Measurements from ENCODE around the gene DSTN.
A peak's percentile ranks its signal among the peaks of the same experiment; 100 is the strongest.

The DSTN gene

DNA sequence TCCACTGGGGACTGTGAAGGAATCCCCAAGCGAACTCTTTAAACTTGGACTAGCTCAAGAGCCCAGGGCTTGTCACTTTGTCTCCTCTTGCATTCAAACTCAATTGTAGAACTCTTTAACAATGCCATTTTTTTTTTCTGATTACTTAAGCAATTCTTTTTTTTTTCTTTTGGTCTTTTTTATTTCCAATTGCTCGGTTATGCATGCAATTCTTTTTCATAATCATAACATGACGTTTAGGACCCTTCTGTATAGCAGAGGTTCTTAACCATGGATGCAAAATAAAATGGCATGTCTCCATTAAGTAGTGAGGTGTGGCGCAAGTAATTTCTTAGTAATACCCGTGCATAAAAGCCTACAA is 38.2 kb upstream of the DSTN start:
- peak overlapping the region; percentile 46 for H3K27ac ChIP-seq (ENCODE audit: low read depth, low read length)
- no peaks in the 10 kb centered on the region for H3K9me3 ChIP-seq (ENCODE audit: control insufficient read depth in 5 of 5, low read length in 5 of 5)
- no peaks in the 10 kb centered on the region for H3K27me3 ChIP-seq (ENCODE audit: control insufficient read depth in 5 of 5, insufficient read depth in 4 of 5, low read length in 5 of 5)
- peaks cover 0 to 16% (median 15%) of the 10 kb centered on the region in 5 donors for H3K4me1 ChIP-seq (ENCODE audit: control insufficient read depth in 5 of 5, insufficient read depth in 5 of 5, low read length in 5 of 5)
- H3K36me3 ChIP-seq (ENCODE audit: control insufficient read depth in 5 of 5, insufficient read depth in 5 of 5, low read length in 5 of 5): no peaks in the 10 kb centered on the region
- peak overlapping the region; percentile 66 to 75 (median 71) for H3K4me3 ChIP-seq (ENCODE audit: low read depth in 1 of 5, low read length in 5 of 5)
- H3K9ac ChIP-seq (ENCODE audit: low read length in 5 of 5): peak overlapping the region; percentile 35 to 67 (median 59)

DNA sequence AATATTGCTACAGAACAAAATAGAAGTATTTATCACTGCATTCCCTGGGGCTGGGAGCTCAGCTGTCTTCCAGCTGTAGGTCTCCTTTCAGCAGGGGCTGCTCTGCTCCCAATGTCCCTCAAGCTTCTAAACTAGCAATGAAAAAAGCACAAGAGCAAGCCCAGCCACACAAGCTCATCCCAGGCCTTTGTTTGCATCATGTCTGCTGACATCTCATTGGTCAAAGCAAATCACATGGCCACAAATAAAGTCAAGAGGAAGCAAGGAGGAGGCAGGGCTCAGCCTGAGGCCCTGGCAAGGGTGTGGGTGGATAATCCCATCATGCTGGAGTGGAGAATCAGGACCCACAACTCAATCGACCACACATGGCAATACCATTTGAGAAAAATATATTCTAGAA is 36.5 kb upstream of the DSTN start:
- H3K36me3 ChIP-seq (ENCODE audit: control insufficient read depth in 5 of 5, insufficient read depth in 5 of 5, low read length in 5 of 5): no peaks in the 10 kb centered on the region
- no peak overlapping the region for H3K4me3 ChIP-seq (ENCODE audit: low read depth in 1 of 5, low read length in 5 of 5)
- no peaks in the 10 kb centered on the region for H3K27me3 ChIP-seq (ENCODE audit: control insufficient read depth in 5 of 5, insufficient read depth in 4 of 5, low read length in 5 of 5)
- H3K9me3 ChIP-seq (ENCODE audit: control insufficient read depth in 5 of 5, low read length in 5 of 5): no peaks in the 10 kb centered on the region
- no peak overlapping the region for H3K9ac ChIP-seq (ENCODE audit: low read length in 5 of 5)
- H3K27ac ChIP-seq (ENCODE audit: low read depth, low read length): no peak overlapping the region
- peaks cover 0 to 19% (median 15%) of the 10 kb centered on the region in 5 donors for H3K4me1 ChIP-seq (ENCODE audit: control insufficient read depth in 5 of 5, insufficient read depth in 5 of 5, low read length in 5 of 5)

DNA sequence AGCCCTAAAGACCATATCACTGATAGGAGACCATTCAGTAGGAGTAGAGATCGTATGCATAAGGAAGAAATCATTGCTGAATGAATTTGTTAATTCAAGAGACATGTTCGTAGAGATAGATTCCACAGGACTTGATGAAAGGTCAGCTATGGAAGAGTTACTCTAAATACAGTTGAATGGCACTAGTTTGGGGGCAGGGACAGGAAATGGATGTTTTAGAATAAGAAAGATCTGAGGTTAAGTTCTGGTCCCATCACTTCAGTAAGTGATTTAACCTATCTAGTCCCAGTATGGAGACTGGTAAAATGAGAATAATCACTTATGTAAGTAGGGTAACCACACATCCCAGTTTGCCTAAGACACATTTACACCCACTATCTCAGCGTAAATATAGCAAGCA is 35.8 kb upstream of the DSTN start:
- Histone ChIP-seq H3K27ac (ENCODE audit: low read depth, low read length) (no peak overlapping the region), H3K4me1 (ENCODE audit: control insufficient read depth in 5 of 5, insufficient read depth in 5 of 5, low read length in 5 of 5) (peaks cover 0 to 19% (median 16%) of the 10 kb centered on the region in 5 donors), H3K9ac (ENCODE audit: low read length in 5 of 5) (no peak overlapping the region), H3K4me3 (ENCODE audit: low read depth in 1 of 5, low read length in 5 of 5) (no peak overlapping the region), H3K27me3 (ENCODE audit: control insufficient read depth in 5 of 5, insufficient read depth in 4 of 5, low read length in 5 of 5) (no peaks in the 10 kb centered on the region), H3K9me3 (ENCODE audit: control insufficient read depth in 5 of 5, low read length in 5 of 5) (no peaks in the 10 kb centered on the region), H3K36me3 (ENCODE audit: control insufficient read depth in 5 of 5, insufficient read depth in 5 of 5, low read length in 5 of 5) (no peaks in the 10 kb centered on the region)

DNA sequence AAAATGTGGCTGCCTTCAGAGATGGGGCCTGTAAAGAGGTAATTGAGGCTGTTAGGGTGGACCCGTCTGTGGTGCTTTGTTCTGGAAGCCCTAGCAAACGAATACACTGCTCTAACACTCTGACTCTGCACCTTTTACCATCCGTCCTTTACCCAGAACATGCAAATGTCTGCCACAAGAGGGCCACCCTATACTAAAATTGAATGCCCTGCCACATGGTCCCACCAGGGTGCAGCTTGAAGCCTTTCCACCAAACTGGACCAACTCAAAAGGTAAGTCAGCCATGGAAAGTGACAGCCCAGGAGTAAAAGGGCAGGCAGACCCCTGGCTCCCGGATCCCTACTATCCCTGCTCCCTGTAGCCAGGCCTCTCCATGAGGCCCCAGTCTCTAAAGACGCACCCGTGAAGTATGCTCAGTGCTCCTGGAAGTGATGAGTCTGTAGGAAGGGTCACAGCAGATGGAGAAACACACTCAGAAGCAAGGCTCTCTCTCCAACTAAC is 32.9 kb upstream of the DSTN start:
- H3K27me3 ChIP-seq (ENCODE audit: control insufficient read depth in 5 of 5, insufficient read depth in 4 of 5, low read length in 5 of 5): no peaks in the 10 kb centered on the region
- H3K36me3 ChIP-seq (ENCODE audit: control insufficient read depth in 5 of 5, insufficient read depth in 5 of 5, low read length in 5 of 5): no peaks in the 10 kb centered on the region
- no peak overlapping the region for H3K27ac ChIP-seq (ENCODE audit: low read depth, low read length)
- no peak overlapping the region for H3K9ac ChIP-seq (ENCODE audit: low read length in 5 of 5)
- H3K4me3 ChIP-seq (ENCODE audit: low read depth in 1 of 5, low read length in 5 of 5): no peak overlapping the region
- peaks cover 0 to 4% (median under 1%) of the 10 kb centered on the region in 5 donors for H3K4me1 ChIP-seq (ENCODE audit: control insufficient read depth in 5 of 5, insufficient read depth in 5 of 5, low read length in 5 of 5)
- H3K9me3 ChIP-seq (ENCODE audit: control insufficient read depth in 5 of 5, low read length in 5 of 5): no peaks in the 10 kb centered on the region

DNA sequence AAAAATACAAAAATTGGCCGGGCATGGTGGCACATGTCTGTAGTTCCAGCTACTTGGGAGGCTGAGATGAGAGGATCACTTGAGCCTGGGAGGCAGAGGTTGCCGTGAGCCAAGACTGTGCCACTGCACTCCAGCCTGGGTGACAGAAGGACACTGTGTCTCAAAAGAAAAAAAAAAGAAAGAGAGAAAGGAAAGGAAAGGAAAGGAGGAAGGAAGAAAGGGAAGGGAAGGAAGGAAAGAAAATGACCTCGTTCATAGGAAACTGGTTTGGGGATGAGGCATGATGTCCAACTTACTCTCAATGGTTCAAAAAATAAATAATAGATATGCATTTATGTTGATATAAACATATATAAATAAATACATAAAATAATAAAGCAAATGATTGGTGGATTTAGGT is 31.9 kb upstream of the DSTN start:
- Histone ChIP-seq H3K4me1 (ENCODE audit: control insufficient read depth in 5 of 5, insufficient read depth in 5 of 5, low read length in 5 of 5) (peaks cover 0 to 8% (median 3%) of the 10 kb centered on the region in 5 donors), H3K27ac (ENCODE audit: low read depth, low read length) (no peak overlapping the region), H3K27me3 (ENCODE audit: control insufficient read depth in 5 of 5, insufficient read depth in 4 of 5, low read length in 5 of 5) (no peaks in the 10 kb centered on the region), H3K9ac (ENCODE audit: low read length in 5 of 5) (no peak overlapping the region), H3K36me3 (ENCODE audit: control insufficient read depth in 5 of 5, insufficient read depth in 5 of 5, low read length in 5 of 5) (no peaks in the 10 kb centered on the region), H3K9me3 (ENCODE audit: control insufficient read depth in 5 of 5, low read length in 5 of 5) (no peaks in the 10 kb centered on the region), H3K4me3 (ENCODE audit: low read depth in 1 of 5, low read length in 5 of 5) (no peak overlapping the region)

DNA sequence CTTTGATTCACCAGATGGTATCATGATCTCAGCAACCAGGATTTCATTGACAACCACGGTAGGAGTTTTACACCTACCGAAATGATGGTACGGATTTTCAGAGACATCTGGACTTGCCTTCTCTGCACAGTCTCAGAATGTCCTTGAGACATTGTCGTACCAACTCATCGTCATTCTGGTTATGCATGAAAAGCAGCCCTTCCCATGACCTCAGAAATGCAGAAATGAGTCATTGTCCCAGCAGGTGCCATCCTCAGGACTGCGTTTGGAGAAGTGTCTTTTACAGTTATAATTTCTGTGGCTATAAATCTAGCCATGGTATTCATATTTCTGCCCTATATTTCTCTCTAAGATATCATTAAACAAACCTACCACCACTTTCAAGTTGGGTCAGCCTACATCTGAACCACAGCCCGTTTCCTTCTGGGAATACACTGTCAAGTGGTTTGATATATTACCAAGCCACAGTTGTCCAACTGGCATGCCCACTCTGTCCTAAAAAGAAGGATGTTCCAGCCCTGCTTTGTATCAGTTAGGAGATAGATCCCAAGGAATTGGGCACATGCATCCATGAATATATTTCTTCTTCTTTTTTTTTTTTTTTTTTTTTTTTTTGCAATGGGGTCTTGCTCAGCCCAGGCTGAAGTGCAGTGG is 31.2 kb upstream of the DSTN start:
- H3K36me3 ChIP-seq (ENCODE audit: control insufficient read depth in 5 of 5, insufficient read depth in 5 of 5, low read length in 5 of 5): no peaks in the 10 kb centered on the region
- no peak overlapping the region for H3K27ac ChIP-seq (ENCODE audit: low read depth, low read length)
- H3K9ac ChIP-seq (ENCODE audit: low read length in 5 of 5): no peak overlapping the region
- H3K27me3 ChIP-seq (ENCODE audit: control insufficient read depth in 5 of 5, insufficient read depth in 4 of 5, low read length in 5 of 5): no peaks in the 10 kb centered on the region
- H3K4me3 ChIP-seq (ENCODE audit: low read depth in 1 of 5, low read length in 5 of 5): no peak overlapping the region
- H3K4me1 ChIP-seq (ENCODE audit: control insufficient read depth in 5 of 5, insufficient read depth in 5 of 5, low read length in 5 of 5): peaks cover 0 to 8% (median 4%) of the 10 kb centered on the region in 5 donors
- H3K9me3 ChIP-seq (ENCODE audit: control insufficient read depth in 5 of 5, low read length in 5 of 5): no peaks in the 10 kb centered on the region

DNA sequence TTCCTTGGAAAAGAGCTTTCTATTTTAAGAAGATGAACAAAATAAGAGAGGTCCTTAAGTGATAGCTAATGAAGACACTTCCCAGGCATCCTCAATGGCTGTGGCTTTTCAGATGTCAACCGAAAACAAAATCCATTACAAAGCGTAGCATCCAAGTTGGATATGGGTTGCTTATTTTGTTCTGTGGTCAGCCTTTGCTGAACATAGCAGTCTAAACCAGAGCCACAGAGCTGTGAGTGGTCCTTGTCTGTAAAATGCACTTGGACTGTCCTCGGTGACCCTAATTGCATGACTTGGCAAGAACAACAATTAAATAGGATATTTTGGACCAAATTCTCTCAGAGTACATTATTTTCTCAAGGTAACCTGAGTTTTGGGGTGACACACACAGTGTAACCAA is 28.3 kb upstream of the DSTN start:
- H3K36me3 ChIP-seq (ENCODE audit: control insufficient read depth in 5 of 5, insufficient read depth in 5 of 5, low read length in 5 of 5): no peaks in the 10 kb centered on the region
- no peak overlapping the region for H3K9ac ChIP-seq (ENCODE audit: low read length in 5 of 5)
- H3K4me3 ChIP-seq (ENCODE audit: low read depth in 1 of 5, low read length in 5 of 5): no peak overlapping the region
- H3K27ac ChIP-seq (ENCODE audit: low read depth, low read length): no peak overlapping the region
- H3K27me3 ChIP-seq (ENCODE audit: control insufficient read depth in 5 of 5, insufficient read depth in 4 of 5, low read length in 5 of 5): no peaks in the 10 kb centered on the region
- no peaks in the 10 kb centered on the region for H3K9me3 ChIP-seq (ENCODE audit: control insufficient read depth in 5 of 5, low read length in 5 of 5)
- peaks cover 0 to 13% (median 4%) of the 10 kb centered on the region in 5 donors for H3K4me1 ChIP-seq (ENCODE audit: control insufficient read depth in 5 of 5, insufficient read depth in 5 of 5, low read length in 5 of 5)

DNA sequence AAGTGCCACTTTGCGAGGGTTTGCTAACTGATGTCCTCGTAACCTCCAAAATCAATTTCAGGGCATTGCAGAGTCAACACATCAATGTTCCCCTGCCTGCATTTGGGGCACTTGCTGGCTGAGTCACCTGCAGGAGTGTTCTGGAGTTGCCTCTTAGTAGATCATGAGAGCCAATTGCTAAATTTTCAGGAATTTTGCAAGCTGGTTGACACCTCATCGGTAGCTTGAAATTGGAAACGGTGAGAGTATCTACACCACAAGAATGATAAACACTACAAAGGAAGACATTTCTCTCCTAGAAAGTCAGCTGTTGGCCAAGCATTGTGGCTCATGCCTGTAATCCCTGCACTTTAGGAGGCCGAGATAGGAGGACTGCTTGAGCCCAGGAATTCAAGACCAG is 27.9 kb upstream of the DSTN start:
- Histone ChIP-seq H3K27me3 (ENCODE audit: control insufficient read depth in 5 of 5, insufficient read depth in 4 of 5, low read length in 5 of 5) (no peaks in the 10 kb centered on the region), H3K9ac (ENCODE audit: low read length in 5 of 5) (no peak overlapping the region), H3K9me3 (ENCODE audit: control insufficient read depth in 5 of 5, low read length in 5 of 5) (no peaks in the 10 kb centered on the region), H3K27ac (ENCODE audit: low read depth, low read length) (no peak overlapping the region), H3K36me3 (ENCODE audit: control insufficient read depth in 5 of 5, insufficient read depth in 5 of 5, low read length in 5 of 5) (no peaks in the 10 kb centered on the region), H3K4me1 (ENCODE audit: control insufficient read depth in 5 of 5, insufficient read depth in 5 of 5, low read length in 5 of 5) (peaks cover 0 to 13% (median 4%) of the 10 kb centered on the region in 5 donors), H3K4me3 (ENCODE audit: low read depth in 1 of 5, low read length in 5 of 5) (no peak overlapping the region)

DNA sequence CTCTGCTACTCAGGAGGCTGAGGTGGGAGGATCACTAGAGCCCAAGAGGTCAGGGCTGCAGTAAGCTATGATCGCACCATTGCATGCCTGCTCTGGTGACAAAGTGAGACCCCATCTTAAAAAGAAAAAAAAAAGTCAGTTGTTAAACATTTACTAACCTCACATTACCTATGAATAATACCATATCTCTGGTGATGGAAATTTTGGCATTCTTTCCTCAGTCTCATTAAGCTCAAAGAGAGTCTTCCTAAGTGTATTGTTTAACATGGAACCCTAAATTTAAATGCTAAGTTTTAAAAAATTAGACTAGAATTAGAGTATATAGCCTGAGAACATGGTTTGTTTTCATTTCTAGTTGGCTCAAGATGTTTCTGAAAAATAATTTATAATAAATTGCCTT is 27.4 kb upstream of the DSTN start:
- Histone ChIP-seq H3K36me3 (ENCODE audit: control insufficient read depth in 5 of 5, insufficient read depth in 5 of 5, low read length in 5 of 5) (no peaks in the 10 kb centered on the region), H3K9ac (ENCODE audit: low read length in 5 of 5) (no peak overlapping the region), H3K9me3 (ENCODE audit: control insufficient read depth in 5 of 5, low read length in 5 of 5) (no peaks in the 10 kb centered on the region), H3K4me1 (ENCODE audit: control insufficient read depth in 5 of 5, insufficient read depth in 5 of 5, low read length in 5 of 5) (peaks cover 0 to 13% (median 4%) of the 10 kb centered on the region in 5 donors), H3K27me3 (ENCODE audit: control insufficient read depth in 5 of 5, insufficient read depth in 4 of 5, low read length in 5 of 5) (no peaks in the 10 kb centered on the region), H3K4me3 (ENCODE audit: low read depth in 1 of 5, low read length in 5 of 5) (no peak overlapping the region), H3K27ac (ENCODE audit: low read depth, low read length) (peak overlapping the region; percentile 76)

DNA sequence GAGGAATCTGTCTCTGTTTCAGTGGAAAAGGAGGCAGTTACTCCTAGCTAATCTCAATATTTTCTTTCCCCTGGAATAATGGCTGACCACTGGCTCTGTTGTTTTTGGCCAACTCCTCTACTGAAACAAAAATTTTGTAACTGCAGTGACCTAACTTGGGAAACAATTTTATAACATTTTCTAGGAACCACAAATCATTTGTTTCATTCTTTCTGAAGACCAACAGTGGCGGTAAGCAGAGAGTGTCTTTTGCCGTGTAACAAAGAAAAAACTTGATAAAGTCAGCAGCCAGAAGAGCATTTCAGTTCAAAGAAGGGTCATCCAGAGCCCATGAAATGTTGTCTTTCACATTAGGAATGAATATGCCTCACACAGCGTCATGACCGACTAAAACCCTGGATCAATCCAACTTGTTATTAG is 26.9 kb upstream of the DSTN start:
- H3K27ac ChIP-seq (ENCODE audit: low read depth, low read length): peak overlapping the region; percentile 76

More for the DNA sequence above, 26.9 kb upstream of the DSTN start:
- H3K9ac ChIP-seq (ENCODE audit: low read length in 5 of 5): no peak overlapping the region
- no peaks in the 10 kb centered on the region for H3K27me3 ChIP-seq (ENCODE audit: control insufficient read depth in 5 of 5, insufficient read depth in 4 of 5, low read length in 5 of 5)
- H3K9me3 ChIP-seq (ENCODE audit: control insufficient read depth in 5 of 5, low read length in 5 of 5): no peaks in the 10 kb centered on the region
- H3K4me1 ChIP-seq (ENCODE audit: control insufficient read depth in 5 of 5, insufficient read depth in 5 of 5, low read length in 5 of 5): peaks cover 0 to 13% (median 4%) of the 10 kb centered on the region in 5 donors
- H3K4me3 ChIP-seq (ENCODE audit: low read depth in 1 of 5, low read length in 5 of 5): peak overlapping the region in 1 of 5 donors; percentile 23
- H3K36me3 ChIP-seq (ENCODE audit: control insufficient read depth in 5 of 5, insufficient read depth in 5 of 5, low read length in 5 of 5): no peaks in the 10 kb centered on the region
